Keratinocyte (primary cell): Measurements from ENCODE around the gene CEBPZOS.

Experiments
- EZH2 ChIP-seq: IDR thresholded peaks from one replicate; pipeline ENCODE4 v1.6.1; 2012; ENCODE audit warnings: inconsistent platforms, mild to moderate bottlenecking, low read length, moderate library complexity
- TF ChIP-seq, protein P1 (sequence below), 3 experiments: IDR thresholded peaks in 1 of 3; conservative IDR thresholded peaks in 1 of 3; optimal IDR thresholded peaks in 1 of 3; 2 replicates in 2 of 3; 3 replicates in 1 of 3; pipeline versions ENCODE3 to v1.5.1; 2011; ENCODE audit warnings: low read length in 3 of 3, mild to moderate bottlenecking in 3 of 3, moderate library complexity in 2 of 3, control low read depth in 1 of 3, inconsistent platforms in 1 of 3; ENCODE audit not compliant: insufficient read depth in 2 of 3; ENCODE audit errors: extremely low read depth in 1 of 3

DNA sequence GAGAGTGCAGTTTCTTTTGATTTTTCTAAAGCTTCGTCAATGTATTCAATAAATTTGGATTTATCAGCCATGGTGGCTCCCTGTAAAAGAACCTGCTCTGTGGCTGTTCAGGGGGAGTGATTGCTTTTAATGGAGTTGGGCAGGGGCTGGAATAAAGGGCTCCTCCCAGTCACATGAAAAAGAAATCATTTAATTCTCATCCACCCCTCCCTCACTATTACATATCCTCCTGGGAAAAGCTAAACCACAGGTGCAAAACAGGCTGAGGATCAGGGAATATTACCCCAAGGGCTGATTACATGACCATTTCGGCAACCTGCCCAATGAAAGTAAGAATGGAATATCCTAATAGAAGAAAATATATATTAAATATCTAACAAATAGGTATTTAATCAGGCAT, 7.7 kb upstream of the CEBPZOS start, which contains the start of gene SULT6B1:
- TF ChIP-seq, protein P1, sequence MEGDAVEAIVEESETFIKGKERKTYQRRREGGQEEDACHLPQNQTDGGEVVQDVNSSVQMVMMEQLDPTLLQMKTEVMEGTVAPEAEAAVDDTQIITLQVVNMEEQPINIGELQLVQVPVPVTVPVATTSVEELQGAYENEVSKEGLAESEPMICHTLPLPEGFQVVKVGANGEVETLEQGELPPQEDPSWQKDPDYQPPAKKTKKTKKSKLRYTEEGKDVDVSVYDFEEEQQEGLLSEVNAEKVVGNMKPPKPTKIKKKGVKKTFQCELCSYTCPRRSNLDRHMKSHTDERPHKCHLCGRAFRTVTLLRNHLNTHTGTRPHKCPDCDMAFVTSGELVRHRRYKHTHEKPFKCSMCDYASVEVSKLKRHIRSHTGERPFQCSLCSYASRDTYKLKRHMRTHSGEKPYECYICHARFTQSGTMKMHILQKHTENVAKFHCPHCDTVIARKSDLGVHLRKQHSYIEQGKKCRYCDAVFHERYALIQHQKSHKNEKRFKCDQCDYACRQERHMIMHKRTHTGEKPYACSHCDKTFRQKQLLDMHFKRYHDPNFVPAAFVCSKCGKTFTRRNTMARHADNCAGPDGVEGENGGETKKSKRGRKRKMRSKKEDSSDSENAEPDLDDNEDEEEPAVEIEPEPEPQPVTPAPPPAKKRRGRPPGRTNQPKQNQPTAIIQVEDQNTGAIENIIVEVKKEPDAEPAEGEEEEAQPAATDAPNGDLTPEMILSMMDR (optimal IDR thresholded peaks at IDR 0.05 in 1 of 3, IDR thresholded peaks at IDR 0.05 in 1 of 3, conservative IDR thresholded peaks at IDR 0.05 in 1 of 3; ENCODE audit: extremely low read depth in 1 of 3, insufficient read depth in 2 of 3, low read length in 3 of 3) = no peak
- TF ChIP-seq EZH2 = no peak
